B cell (primary cell): ENCODE measurements around the gene GANC. TPM values are rescaled to one million over a fixed set of nuclear protein-coding genes. Genes with fewer than 3 reads are reported as not detected.

ENCODE experiments used
- ATAC-seq: fragments of 200-7000 bp; cut with Tn5 transposase; one replicate; pipeline ENCODE4 v1.10.0; 2021; ENCODE audit warnings: low read depth, mild to moderate bottlenecking, moderate number of reproducible peaks, moderate library complexity
- CTCF ChIA-PET: fragments of 350-600 bp; sonication (Branson Sonifier 250); formaldehyde crosslinking; loops from one replicate; lab custom pipeline; 2021; ENCODE audit warnings: antibody characterized with exemption, inconsistent platforms; lab: Charles Lee
- POLR2A ChIA-PET: fragments of 350-600 bp; sonication (Branson Sonifier 250); formaldehyde crosslinking; loops from one replicate; lab custom pipeline; 2021; ENCODE audit warnings: antibody characterized with exemption; lab: Charles Lee
- DNase-seq: peaks from one replicate; pipeline ENCODE4 v3.0.0; 2013
- H2AFZ ChIP-seq: 2 replicates; pipeline ENCODE4 v1.6.1; 2012; ENCODE audit warnings: mild to moderate bottlenecking, low read depth, low read length; ENCODE audit not compliant: insufficient read depth, poor library complexity, severe bottlenecking
- H3K27ac ChIP-seq, 2 donors: 1 replicate in 1 of 2; 2 replicates in 1 of 2; pipeline ENCODE4 v1.5.1; 2012 to 2013; ENCODE audit warnings: low read length in 2 of 2, mild to moderate bottlenecking in 2 of 2, moderate library complexity in 1 of 2
- H3K27me3 ChIP-seq, 4 experiments: fragments of 200-600 bp in 1 of 4; sonication (generic) in 1 of 4; replicated peaks in 1 of 4; 1 replicate in 2 of 4; 2 replicates in 2 of 4; pipeline versions ENCODE4 v1.6.1 to v1.7.0; 2013 to 2016; ENCODE audit warnings: low read length in 3 of 4, mild to moderate bottlenecking in 2 of 4, mixed read lengths in 1 of 4, moderate library complexity in 1 of 4; ENCODE audit not compliant: insufficient read depth in 4 of 4, control insufficient read depth in 3 of 4; ENCODE audit errors: control extremely low read depth in 1 of 4
- H3K36me3 ChIP-seq, 2 experiments: replicated peaks in 1 of 2; 1 replicate in 1 of 2; 2 replicates in 1 of 2; pipeline versions ENCODE4 v1.6.1 to v1.7.1; 2013; ENCODE audit warnings: low read length in 1 of 2; ENCODE audit not compliant: insufficient read depth in 2 of 2, control insufficient read depth in 1 of 2; ENCODE audit errors: control extremely low read depth in 1 of 2, extremely low read depth in 1 of 2
- H3K4me1 ChIP-seq, 2 donors: fragments of 200-600 bp in 1 of 2; sonication (generic) in 1 of 2; 1 replicate in 1 of 2; 2 replicates in 1 of 2; pipeline versions ENCODE4 v1.5.1 to v1.6.1; 2013 to 2017; ENCODE audit warnings: low read length in 2 of 2; ENCODE audit not compliant: control insufficient read depth in 2 of 2, insufficient read depth in 2 of 2
- H3K4me2 ChIP-seq: replicated peaks from 2 replicates; pipeline ENCODE3; 2012; ENCODE audit warnings: mild to moderate bottlenecking, low read depth, low read length; ENCODE audit not compliant: poor library complexity, severe bottlenecking
- H3K4me3 ChIP-seq, 5 experiments: fragments of 200-600 bp in 1 of 5; sonication (generic) in 1 of 5; 1 replicate in 3 of 5; 2 replicates in 2 of 5; pipeline versions ENCODE4 v1.5.1 to v1.7.0; 2011 to 2016; ENCODE audit warnings: low read length in 4 of 5, mild to moderate bottlenecking in 4 of 5, low read depth in 2 of 5, control low read depth in 1 of 5, moderate library complexity in 1 of 5; ENCODE audit not compliant: insufficient read depth in 1 of 5; ENCODE audit errors: control extremely low read depth in 1 of 5, extremely low read depth in 1 of 5
- H3K79me2 ChIP-seq: fragments of 200-600 bp; sonication (generic); one replicate; pipeline ENCODE4 v1.6.0; 2016; ENCODE audit warnings: low read length; ENCODE audit not compliant: control insufficient read depth, insufficient read depth
- H3K9ac ChIP-seq: fragments of 200-600 bp; sonication (generic); 2 replicates; pipeline ENCODE4 v1.6.1; 2017; ENCODE audit warnings: mild to moderate bottlenecking, low read length, moderate library complexity
- H3K9me3 ChIP-seq, 3 donors: one replicate each; pipeline versions ENCODE4 v1.6.1 to v1.7.1; 2013; ENCODE audit warnings: low read length in 2 of 3; ENCODE audit not compliant: control insufficient read depth in 2 of 3, insufficient read depth in 1 of 3; ENCODE audit errors: control extremely low read depth in 1 of 3
- H4K20me1 ChIP-seq: 2 replicates; pipeline ENCODE4 v1.6.0; 2012; ENCODE audit warnings: mild to moderate bottlenecking, low read length; ENCODE audit not compliant: insufficient read depth, control insufficient read depth, poor library complexity, severe bottlenecking
- H3K27ac Mint-ChIP-seq: one replicate; pipeline ENCODE4 v1.8.0; 2021; ENCODE audit warnings: mixed read lengths
- H3K27me3 Mint-ChIP-seq: one replicate; pipeline ENCODE4 v1.8.0; 2021; ENCODE audit warnings: mixed read lengths
- H3K4me1 Mint-ChIP-seq: one replicate; pipeline ENCODE4 v1.8.0; 2021; ENCODE audit warnings: mixed read lengths
- H3K4me3 Mint-ChIP-seq: one replicate; pipeline ENCODE4 v1.8.0; 2021; ENCODE audit warnings: mixed read lengths
- H3K9me3 Mint-ChIP-seq: one replicate; pipeline ENCODE4 v1.8.0; 2022; ENCODE audit warnings: mixed read lengths; ENCODE audit not compliant: insufficient read depth
- CTCF ChIP-seq: fragments of 200-600 bp; IDR thresholded peaks from one replicate; pipeline ENCODE4 v1.8.0; 2022; ENCODE audit warnings: antibody characterized with exemption, mild to moderate bottlenecking
- EZH2 ChIP-seq: IDR thresholded peaks from 2 replicates; pipeline ENCODE4 v1.6.1; 2012; ENCODE audit warnings: borderline replicate concordance, low read depth, mild to moderate bottlenecking, moderate library complexity, low read length; ENCODE audit not compliant: insufficient read depth, poor library complexity, severe bottlenecking
- WGBS: methylation state at CpG from one replicate; pipeline ENCODE4 v1.1.5; 2013; ENCODE audit warnings: missing lambda C conversion rate; ENCODE audit not compliant: insufficient coverage; 5-methylcytosine and 5-hydroxymethylcytosine counted together
- intact Hi-C: fragments of 100-400 bp; cut with micrococcal nuclease; formaldehyde crosslinking; loops from one replicate; pipeline ENCODE4 v1.10.0; 2022
- polyA plus RNA-seq: library from polyadenylated mRNA; depleted of rRNA; stranded (reverse); fragments of >200 nt; gene quantifications from 2 replicates; pipeline ENCODE4 v1.2.3, GENCODE V29; 2012
- total RNA-seq, 2 donors: library from RNA; stranded (reverse); fragments of 120-200 nt in 1 of 2; gene quantifications; 1 replicate in 1 of 2; 2 replicates in 1 of 2; pipeline versions ENCODE4 v1.2.3 to v1.2.4, GENCODE V29; 2013 to 2022

The GANC gene
- total and polyA plus RNA-seq, 2 donors (not counting 1 experiment from before 2014, with no cell fraction given): 43.5 to 122 TPM

DNA sequence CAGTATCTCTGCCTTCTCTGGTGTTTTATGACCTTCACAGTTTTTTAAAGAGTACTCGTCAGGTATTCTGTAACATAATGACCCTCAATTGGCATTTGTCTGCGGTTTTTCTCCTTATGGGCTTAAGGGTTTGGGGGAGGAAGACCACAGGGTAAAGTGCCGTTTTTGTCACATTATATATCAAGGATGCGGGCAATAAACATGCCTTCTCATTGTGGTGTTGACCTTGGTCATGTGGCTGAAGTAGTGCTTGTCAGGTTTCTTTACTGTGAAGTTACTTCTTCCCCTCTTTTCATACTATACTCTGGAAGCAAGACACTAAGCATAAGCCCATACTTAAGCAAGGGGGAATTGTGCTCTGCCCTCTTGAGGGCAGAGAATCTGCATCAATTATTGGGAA lies 102.9 kb downstream of the GANC start:
- no peak overlapping the region for H3K9ac ChIP-seq
- CTCF ChIA-PET: no interaction called here
- no peak overlapping the region for H2AFZ ChIP-seq
- no peaks in the 10 kb centered on the region for H3K27me3 ChIP-seq
- Mint-ChIP-seq H3K9me3 (peaks cover 11% of the 10 kb centered on the region), H3K27ac (no peak overlapping the region), H3K4me3 (no peak overlapping the region), H3K27me3 (no peaks in the 10 kb centered on the region), H3K4me1 (no peaks in the 10 kb centered on the region)
- ATAC-seq (no peak), DNase-seq (no peak)
- peaks cover 0 to 4% of the 10 kb centered on the region in 2 experiments for H3K36me3 ChIP-seq
- H4K20me1 ChIP-seq: no peaks in the 10 kb centered on the region
- no peak for TF ChIP-seq CTCF
- no peak for TF ChIP-seq EZH2
- POLR2A ChIA-PET: no interaction called here
- intact Hi-C loops: no loop called here
- no peaks in the 10 kb centered on the region for H3K4me1 ChIP-seq
- no peak overlapping the region for H3K4me2 ChIP-seq
- H3K4me3 ChIP-seq: no peak overlapping the region
- 27% methylated on average over 2 of the region's 4 CpGs for WGBS
- H3K9me3 ChIP-seq: peaks cover 3 to 7% (median 5%) of the 10 kb centered on the region in 3 donors
- no peaks in the 10 kb centered on the region for H3K79me2 ChIP-seq
- H3K27ac ChIP-seq: no peak overlapping the region

- no peak overlapping the region for H3K9ac ChIP-seq
- H3K9me3 ChIP-seq: peaks cover 3 to 7% (median 5%) of the 10 kb centered on the region in 3 donors
- no peak overlapping the region for H3K4me2 ChIP-seq
- no peaks in the 10 kb centered on the region for H3K27me3 Mint-ChIP-seq
- no peak overlapping the region for H3K27ac ChIP-seq
- no peak overlapping the region for H3K4me3 Mint-ChIP-seq
- H3K36me3 ChIP-seq: peaks cover 3 to 4% of the 10 kb centered on the region in 2 experiments
- no peak for ATAC-seq
- WGBS: 100% methylated on average over 1 of the region's 8 CpGs
- no peaks in the 10 kb centered on the region for H3K4me1 Mint-ChIP-seq
- no peaks in the 10 kb centered on the region for H3K27me3 ChIP-seq
- no peaks in the 10 kb centered on the region for H3K4me1 ChIP-seq
- peaks cover 11% of the 10 kb centered on the region for H3K9me3 Mint-ChIP-seq
- intact Hi-C loops: no loop called here
- H3K27ac Mint-ChIP-seq: no peak overlapping the region
- no peaks in the 10 kb centered on the region for H3K79me2 ChIP-seq
- H4K20me1 ChIP-seq: no peaks in the 10 kb centered on the region
- H2AFZ ChIP-seq: no peak overlapping the region
- H3K4me3 ChIP-seq: no peak overlapping the region
- DNase-seq: no peak
- POLR2A ChIA-PET: no interaction called here
- no peak for TF ChIP-seq EZH2
- no peak for TF ChIP-seq CTCF
- CTCF ChIA-PET: no interaction called here
These were observed 105.0 kb downstream of the GANC start for GRCh38 chr15:42378011-42378410.
